ENCODE measurements around the gene ZNF792. TPM values are rescaled to one million over a fixed set of nuclear protein-coding genes. Genes with fewer than 3 reads are reported as not detected.

ZNF792 gene
- total and polyA plus RNA-seq, 4 donors = 2.0 to 17.2 (median 5.9) TPM

DNA sequence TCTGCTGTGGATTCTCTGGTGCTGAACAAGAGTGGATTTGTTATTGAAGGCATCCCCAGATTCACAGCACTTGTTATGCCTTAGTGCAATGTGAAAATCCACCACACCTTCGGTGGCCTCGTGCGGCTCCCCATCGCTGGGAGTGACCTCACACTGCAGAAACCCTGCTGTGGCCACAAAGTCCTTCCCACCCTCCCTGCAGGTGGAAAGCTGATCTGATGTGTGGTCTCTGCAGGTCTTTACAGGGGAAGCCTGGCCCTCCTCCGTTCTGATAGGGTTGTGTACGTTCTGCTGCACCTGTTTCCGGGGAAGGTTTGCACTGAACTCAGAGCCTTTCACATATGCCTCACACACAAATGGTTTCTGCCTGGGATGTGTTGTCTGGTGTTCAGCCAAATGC is 5.0 kb downstream of the ZNF792 start:
- no peaks in the 10 kb centered on the region for H3K27me3 ChIP-seq (ENCODE audit: control insufficient read depth in 3 of 3, insufficient read depth in 3 of 3, low read length in 2 of 3)
- H3K4me1 ChIP-seq (ENCODE audit: control insufficient read depth in 5 of 5, insufficient read depth in 5 of 5, low read length in 5 of 5) = peaks cover 0 to 13% (median 3%) of the 10 kb centered on the region in 5 donors
- peaks cover 30 to 53% (median 39%) of the 10 kb centered on the region in 4 donors for H3K36me3 ChIP-seq (ENCODE audit: control insufficient read depth in 4 of 4, insufficient read depth in 4 of 4, low read length in 4 of 4)
- no peak for ATAC-seq (ENCODE audit: insufficient read depth, low FRiP score)
- H3K27ac ChIP-seq (ENCODE audit: low read depth in 1 of 2, low read length in 1 of 2) = no peak overlapping the region
- peaks cover 19 to 52% (median 39%) of the 10 kb centered on the region in 4 donors for H3K9me3 ChIP-seq (ENCODE audit: control insufficient read depth in 4 of 4, insufficient read depth in 3 of 4, low read length in 3 of 4)
- no peak overlapping the region for H3K9ac ChIP-seq (ENCODE audit: insufficient read depth in 1 of 2, low read length in 2 of 2)
- no peak for DNase-seq
- TF ChIP-seq, protein P1, sequence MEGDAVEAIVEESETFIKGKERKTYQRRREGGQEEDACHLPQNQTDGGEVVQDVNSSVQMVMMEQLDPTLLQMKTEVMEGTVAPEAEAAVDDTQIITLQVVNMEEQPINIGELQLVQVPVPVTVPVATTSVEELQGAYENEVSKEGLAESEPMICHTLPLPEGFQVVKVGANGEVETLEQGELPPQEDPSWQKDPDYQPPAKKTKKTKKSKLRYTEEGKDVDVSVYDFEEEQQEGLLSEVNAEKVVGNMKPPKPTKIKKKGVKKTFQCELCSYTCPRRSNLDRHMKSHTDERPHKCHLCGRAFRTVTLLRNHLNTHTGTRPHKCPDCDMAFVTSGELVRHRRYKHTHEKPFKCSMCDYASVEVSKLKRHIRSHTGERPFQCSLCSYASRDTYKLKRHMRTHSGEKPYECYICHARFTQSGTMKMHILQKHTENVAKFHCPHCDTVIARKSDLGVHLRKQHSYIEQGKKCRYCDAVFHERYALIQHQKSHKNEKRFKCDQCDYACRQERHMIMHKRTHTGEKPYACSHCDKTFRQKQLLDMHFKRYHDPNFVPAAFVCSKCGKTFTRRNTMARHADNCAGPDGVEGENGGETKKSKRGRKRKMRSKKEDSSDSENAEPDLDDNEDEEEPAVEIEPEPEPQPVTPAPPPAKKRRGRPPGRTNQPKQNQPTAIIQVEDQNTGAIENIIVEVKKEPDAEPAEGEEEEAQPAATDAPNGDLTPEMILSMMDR (IDR thresholded peaks at IDR 0.05; ENCODE audit: control extremely low read depth, extremely low read depth) = no peak
- H3K4me3 ChIP-seq = no peak overlapping the region
- 82 to 90% methylated on average over 7 of the region's 7 CpGs for WGBS, 2 donors

DNA sequence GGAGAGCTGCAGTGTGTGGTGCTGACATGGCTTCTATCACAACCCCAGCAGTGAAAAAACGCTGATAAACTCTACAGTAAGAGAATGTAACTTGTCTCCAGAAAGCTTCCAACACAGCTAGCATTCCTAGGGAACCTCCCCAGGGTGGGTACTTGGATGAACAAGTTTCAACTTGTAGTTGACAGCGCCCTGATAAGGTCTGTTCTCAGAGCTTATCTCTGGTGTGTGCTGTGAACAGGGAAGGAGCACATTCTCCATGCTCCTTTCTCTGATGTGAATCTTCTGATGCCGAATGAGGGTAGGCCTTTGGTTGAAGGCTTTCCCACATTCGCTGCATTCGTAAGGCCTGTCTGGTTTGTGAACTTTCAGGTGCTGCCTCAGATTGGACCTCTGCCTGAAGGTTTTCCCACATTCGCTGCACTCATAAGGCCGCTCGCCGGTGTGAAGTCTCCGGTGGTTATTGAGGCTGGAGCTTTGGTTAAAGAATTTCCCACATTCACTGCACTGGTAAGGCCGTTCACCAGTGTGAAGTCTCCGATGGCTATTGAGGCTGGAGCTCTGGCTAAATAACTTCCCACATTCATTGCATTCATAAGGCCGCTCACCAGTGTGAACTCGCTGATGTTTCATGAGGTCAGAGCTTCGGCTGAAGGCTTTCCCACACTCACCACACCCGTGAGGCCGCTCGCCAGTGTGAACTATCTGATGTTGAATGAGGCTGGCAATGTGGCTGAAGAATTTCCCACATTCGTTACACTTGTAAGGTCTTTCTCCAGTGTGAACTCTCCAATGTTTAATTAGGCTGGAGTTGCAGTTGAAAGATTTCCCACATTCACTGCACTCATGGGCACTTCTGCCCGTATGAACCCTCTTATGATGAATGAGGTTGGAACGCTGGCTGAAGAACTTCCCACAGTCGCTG is 5.9 kb downstream of the ZNF792 start:
- 94 to 95% methylated on average over 22 of the region's 22 CpGs for WGBS, 2 donors
- TF ChIP-seq, protein P1 (IDR thresholded peaks at IDR 0.05; ENCODE audit: control extremely low read depth, extremely low read depth) = no peak
- DNase-seq (no peak), ATAC-seq (ENCODE audit: insufficient read depth, low FRiP score) (no peak)
- peaks cover 0 to 10% (median 2%) of the 10 kb centered on the region in 5 donors for H3K4me1 ChIP-seq (ENCODE audit: control insufficient read depth in 5 of 5, insufficient read depth in 5 of 5, low read length in 5 of 5)
- no peak overlapping the region for H3K9ac ChIP-seq (ENCODE audit: insufficient read depth in 1 of 2, low read length in 2 of 2)
- no peak overlapping the region for H3K27ac ChIP-seq (ENCODE audit: low read depth in 1 of 2, low read length in 1 of 2)
- H3K4me3 ChIP-seq = no peak overlapping the region
- peaks cover 30 to 53% (median 39%) of the 10 kb centered on the region in 4 donors for H3K36me3 ChIP-seq (ENCODE audit: control insufficient read depth in 4 of 4, insufficient read depth in 4 of 4, low read length in 4 of 4)
- peaks cover 20 to 60% (median 41%) of the 10 kb centered on the region in 4 donors for H3K9me3 ChIP-seq (ENCODE audit: control insufficient read depth in 4 of 4, insufficient read depth in 3 of 4, low read length in 3 of 4)
- H3K27me3 ChIP-seq (ENCODE audit: control insufficient read depth in 3 of 3, insufficient read depth in 3 of 3, low read length in 2 of 3) = no peaks in the 10 kb centered on the region

DNA sequence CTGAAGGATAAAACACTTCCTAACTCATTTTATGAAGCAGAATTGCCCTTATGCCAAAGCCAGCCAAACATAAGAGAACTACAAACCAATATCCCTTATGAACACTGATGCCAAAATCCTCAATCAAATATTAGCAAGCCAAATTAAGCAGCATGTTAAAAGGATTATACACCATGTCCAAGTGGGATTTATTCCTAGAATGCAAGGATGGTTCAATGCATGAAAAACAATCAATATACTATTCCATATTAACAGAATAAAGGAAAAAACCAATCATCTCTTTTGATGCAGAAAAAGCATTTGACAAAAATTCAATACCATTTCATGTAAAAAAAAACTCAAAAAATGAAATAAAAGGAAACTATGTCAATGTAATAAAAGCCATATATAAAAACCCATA is 10.9 kb downstream of the ZNF792 start:
- H3K4me1 ChIP-seq (ENCODE audit: control insufficient read depth in 5 of 5, insufficient read depth in 5 of 5, low read length in 5 of 5) = no peaks in the 10 kb centered on the region
- H3K27ac ChIP-seq (ENCODE audit: low read depth in 1 of 2, low read length in 1 of 2) = no peak overlapping the region
- TF ChIP-seq, protein P1 (IDR thresholded peaks at IDR 0.05; ENCODE audit: control extremely low read depth, extremely low read depth) = no peak
- H3K9me3 ChIP-seq (ENCODE audit: control insufficient read depth in 4 of 4, insufficient read depth in 3 of 4, low read length in 3 of 4) = peaks cover 13 to 49% (median 17%) of the 10 kb centered on the region in 4 donors
- DNase-seq (no peak), ATAC-seq (ENCODE audit: insufficient read depth, low FRiP score) (no peak)
- H3K9ac ChIP-seq (ENCODE audit: insufficient read depth in 1 of 2, low read length in 2 of 2) = no peak overlapping the region
- no peaks in the 10 kb centered on the region for H3K27me3 ChIP-seq (ENCODE audit: control insufficient read depth in 3 of 3, insufficient read depth in 3 of 3, low read length in 2 of 3)
- no peak overlapping the region for H3K4me3 ChIP-seq
- H3K36me3 ChIP-seq (ENCODE audit: control insufficient read depth in 4 of 4, insufficient read depth in 4 of 4, low read length in 4 of 4) = peaks cover 10 to 27% (median 18%) of the 10 kb centered on the region in 4 donors
